Nucleus accumbens (tissue), 56 donors: ENCODE data around the gene LONRF2.

Source experiments
- DNase-seq, 56 donors: peaks; one replicate each; lab custom pipeline; 2025; lab: John Stamatoyannopoulos, UW

LONRF2 gene

DNA sequence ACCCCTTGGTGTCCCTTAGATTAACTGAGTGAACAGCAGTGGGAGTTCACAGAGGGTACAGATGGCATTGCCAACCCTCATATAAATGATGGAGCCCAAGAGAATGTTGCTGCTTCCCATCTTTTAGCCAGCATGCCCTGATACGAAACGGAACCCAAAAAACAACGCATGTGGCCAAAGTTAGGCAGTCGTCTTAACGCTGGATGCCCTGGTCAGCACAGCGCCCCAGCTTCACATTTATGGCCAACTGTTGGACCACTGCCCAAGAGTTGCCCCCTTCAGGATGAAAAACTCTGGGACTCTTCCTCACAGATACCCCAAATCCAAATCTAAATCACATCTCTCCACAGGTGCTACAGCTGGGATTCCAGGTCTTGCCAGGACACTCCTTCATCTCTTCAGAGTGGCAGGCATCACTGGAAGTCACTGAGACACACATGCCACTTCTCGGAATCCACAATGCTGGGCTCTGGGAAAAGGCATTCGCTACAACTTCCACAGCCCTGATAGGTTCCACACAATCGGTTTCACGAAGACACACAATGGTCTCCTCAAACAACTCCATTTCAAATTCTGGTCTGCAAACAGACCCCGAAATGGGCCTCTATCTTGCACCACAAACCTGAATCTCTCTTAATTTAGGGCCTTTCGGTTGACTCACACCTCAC lies 44.6 kb downstream of the LONRF2 start:
- DNase-seq: no peak

- DNase-seq: no peak
Observed at GRCh38 chr2:100276716-100277115, 45.6 kb downstream of the LONRF2 start.

DNA sequence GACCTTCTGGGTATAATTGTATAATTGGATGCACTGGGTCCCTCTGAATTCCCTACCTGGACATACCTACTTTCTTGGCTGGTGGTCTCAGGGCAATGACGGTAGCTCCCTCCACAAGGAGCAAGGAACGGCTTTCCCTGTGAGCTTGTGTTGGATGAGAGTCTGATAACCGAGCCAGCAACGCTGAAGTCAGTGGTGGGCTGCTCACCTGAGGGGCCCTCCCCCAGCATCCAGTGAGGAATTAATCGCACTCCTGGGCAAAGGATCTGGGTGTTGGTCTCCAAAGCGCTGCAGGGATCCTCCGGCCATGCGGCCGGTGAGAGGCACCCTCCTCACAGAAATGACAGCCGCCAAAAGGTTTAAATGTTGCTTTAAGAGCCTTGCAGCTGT lies 47.1 kb downstream of the LONRF2 start:
- DNase-seq: no peak

- DNase-seq: no peak
Observed at GRCh38 chr2:100274566-100275199, 47.6 kb downstream of the LONRF2 start.

DNA sequence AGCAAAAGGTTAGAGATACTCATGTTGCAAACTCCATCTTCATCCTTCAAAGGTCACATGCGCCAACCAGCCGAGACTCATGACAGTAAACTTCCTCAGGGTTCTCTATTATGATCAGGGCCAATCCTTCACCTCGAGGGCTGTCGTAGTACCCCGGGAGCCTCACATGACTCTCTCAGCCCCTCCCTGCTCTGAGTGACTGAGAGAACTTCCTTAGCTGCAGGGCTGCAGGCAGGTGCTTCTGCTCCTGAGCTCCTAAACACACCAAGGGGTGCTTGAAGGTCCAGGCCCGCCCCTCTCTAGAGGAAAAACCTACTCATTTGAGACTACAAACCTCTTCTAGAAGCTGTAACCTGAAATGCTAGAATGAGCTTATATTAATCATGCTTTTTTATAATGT lies 48.2 kb downstream of the LONRF2 start:
- DNase-seq: peak in 2 of 56 donors; percentile 27 to 29

DNA sequence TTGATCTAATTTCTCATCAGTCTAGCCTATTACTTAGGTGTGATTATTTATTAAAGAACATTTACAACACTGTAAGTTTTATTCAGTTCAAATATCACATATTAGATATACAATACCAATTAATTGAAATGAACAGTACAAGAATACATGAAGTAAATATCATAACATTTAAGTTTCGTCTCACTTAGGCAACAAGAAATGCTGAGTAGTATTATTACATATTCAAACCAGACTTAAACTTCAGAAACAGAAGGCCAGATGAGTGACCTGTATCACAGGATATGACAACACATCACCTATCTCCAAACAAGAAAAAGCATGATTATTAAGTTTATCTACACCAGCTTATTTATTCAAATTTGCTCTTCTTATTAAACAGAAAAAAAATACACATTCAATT lies 48.9 kb downstream of the LONRF2 start:
- no peak for DNase-seq

DNA sequence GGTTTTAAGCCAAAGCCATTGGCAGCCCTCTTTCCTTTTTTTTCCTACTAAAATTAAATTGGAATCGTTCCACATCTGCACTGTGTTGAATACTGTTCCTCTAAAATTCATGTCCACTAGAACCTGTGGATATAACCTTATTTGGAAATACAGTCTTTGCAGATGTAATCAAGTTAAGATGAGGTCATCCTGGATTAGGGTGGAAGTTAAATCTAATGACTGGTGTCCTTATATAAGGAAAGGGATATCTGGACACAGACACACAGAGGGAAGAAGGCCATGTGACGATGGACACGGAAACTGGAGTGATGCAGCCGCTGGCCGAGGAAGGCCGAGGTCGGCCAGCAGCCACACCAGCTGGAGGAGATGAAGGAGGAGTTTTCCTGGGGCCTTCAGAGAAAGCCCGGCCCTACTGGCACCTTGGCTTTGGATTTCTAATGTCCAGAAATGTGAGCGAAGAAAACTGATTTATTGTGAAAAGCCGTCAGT lies 49.4 kb downstream of the LONRF2 start:
- no peak for DNase-seq

DNA sequence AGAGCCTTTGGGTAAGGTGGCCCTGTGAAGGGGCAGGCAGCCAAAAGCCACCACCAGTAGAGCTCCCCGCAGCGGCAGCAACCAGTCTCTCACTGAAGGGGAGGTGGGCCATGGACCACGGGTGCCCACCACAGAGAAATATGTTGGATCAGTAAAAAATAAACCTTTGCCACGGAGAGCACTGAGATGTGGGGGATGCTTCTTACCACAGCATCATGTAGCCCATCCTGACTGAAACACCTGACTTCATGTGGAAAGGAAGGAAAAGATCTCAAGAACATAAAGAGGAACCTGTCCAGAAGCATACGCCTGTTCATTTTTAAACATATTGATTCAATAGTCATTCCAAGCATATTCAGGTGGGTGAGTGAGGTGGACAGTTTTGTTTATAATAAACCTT lies 51.1 kb downstream of the LONRF2 start:
- no peak for DNase-seq

GRCh38 chr2:100270381-100271146 lies 51.7 kb downstream of the LONRF2 start:
- DNase-seq: no peak

DNA sequence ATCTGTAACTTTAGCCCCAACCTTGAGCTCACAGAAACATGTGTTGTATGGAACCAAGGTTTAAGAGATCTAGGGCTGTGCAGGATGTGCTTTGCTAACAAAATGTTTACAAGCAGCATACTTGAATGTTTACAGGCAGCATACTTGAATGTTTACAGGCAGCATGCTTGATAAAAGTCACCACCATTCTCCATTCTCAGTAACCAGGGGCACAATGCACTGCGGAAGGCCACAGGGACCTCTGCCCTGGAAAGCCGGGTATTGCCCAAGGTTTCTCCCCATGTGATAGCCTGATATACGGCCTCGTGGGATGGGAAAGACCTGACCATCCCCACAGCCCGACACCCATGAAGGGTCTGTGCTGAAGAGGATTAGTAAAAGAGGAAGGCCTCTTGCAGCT lies 52.4 kb downstream of the LONRF2 start:
- no peak for DNase-seq

- DNase-seq: no peak
Observed at GRCh38 chr2:100268986-100269385, 53.3 kb downstream of the LONRF2 start.

DNA sequence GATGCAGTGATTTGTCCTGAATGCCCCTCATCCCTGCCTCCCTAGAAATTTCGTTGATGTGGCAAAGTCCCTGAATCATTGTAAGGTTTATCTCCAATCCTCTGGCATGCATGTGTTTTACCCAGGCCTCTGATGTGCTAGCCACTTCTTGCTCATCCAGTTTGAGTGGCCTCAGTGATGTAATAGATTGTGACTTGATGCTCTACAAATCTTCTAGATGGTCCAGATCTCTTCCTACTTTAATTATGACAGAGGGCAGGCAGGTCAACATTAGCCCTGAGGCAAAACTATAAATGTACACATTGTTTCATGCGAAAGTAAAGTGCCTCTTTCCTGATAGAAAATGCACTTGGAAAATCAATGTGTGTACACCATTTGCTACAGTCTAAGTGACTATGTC lies 54.5 kb downstream of the LONRF2 start:
- no peak for DNase-seq

DNA sequence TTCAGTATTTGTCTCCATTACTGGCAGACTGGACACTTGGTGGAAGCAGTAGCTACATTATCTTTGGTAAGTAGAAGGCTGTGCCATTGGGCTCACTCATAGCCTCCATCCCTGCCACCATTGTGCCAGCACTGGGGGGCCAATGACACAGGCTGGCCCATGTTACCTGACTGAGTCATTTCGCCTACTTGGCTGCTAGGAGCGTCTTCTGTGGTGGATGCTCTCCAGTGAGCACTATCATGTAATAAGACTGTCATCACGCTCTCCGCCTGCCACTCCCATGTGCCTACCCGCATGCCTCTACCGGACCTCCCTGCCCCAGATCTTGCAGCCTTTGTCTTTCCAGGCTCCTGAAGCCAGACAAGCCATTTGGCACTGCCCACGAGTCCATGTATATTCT lies 56.2 kb downstream of the LONRF2 start:
- no peak for DNase-seq

DNA sequence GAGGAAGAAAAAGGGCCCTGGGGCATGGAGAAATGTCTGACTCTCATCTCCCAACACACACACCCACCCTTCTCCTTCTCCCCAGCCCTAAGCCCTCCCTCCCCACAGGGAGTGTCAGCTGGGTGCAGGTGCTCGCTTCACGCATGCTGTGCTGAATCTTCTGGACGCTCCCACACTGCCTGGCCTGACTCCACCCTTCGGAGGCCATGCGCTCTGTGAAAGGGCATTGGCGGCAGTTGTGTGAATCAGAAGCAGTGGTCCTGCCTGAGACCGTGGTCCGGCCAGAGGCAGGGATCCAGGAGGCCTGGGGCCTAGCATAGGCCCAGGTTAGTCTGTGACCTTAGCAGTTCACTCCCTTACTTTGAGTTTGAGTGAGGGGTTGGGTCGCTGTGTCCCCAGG lies 57.1 kb downstream of the LONRF2 start:
- DNase-seq: no peak

DNA sequence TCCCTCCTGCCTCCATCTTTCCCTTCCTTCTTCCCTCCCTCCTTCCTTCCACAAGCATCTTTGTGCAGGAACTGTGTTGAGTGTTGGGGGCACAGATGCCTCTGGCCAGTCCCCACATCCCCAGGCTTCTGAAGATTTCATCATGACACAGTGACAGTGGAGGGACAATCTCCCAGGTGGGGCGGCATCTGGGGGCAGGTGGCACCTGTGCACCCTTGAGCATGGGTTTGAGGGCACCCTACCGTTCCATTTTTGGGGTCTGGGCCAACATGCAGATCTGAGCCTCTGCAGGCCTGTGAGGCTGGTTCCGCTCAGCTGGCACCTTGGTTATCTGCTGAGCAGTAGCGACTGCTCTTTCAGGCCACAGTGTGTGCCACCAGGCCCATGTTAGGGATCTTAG lies 57.6 kb downstream of the LONRF2 start:
- no peak for DNase-seq

DNA sequence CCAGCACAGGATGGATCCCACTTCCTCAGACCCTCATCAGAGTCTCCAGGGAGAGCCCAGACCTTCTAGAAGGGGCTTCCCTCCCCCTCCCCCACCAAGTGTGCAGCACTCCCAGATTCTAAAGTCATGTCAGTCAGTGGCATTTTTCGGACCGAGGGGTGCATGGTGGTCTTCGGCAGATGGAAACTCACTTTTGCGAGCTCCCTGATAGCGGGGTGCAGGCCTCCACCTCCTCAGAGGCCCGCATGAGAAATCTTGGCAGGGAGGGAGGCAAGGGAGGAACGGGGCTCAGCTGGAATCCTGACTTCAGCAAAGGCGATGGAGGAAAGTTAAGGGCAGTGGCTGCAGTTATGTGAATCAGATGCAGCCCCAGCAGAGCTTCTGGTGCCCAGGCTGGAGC lies 58.2 kb downstream of the LONRF2 start:
- DNase-seq: no peak

DNA sequence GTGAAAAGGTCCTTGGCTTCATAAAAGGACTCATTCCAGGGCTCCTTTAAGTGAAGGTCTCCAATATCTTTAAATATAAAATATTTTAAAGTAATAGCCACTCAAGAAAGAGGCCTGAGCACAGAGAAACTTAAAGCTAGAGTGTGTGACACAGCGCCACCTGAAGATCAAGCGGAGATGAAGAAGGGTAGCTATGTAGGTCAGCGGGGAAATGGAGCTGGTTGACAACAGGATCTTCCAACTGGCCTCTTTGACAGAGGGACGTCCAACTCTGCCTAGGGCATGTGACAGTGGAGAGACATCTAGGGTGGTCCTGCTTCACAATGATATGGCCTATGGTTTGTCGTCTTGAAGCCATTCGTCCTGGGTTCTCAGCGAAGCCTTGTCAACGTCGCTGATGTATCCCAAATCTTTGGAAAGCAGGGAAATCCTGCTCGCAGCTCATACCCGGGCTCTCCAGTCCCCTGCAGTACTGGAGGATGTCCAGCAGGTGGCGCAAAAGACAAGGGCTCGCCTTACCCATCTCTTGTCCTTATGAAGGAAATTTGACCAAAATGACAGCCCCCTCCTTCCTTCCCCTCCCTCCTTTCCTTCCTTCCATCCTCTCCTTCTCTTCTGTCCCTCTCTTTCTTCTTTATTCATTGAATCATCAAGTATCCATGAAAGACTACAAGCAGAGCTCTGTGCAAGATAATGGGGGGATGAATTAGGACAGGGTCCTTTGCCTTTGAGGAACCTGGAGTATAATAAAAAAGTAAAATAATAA lies 59.6 kb downstream of the LONRF2 start:
- DNase-seq: peak in 48 of 56 donors; percentile 4 to 81 (median 50)

DNA sequence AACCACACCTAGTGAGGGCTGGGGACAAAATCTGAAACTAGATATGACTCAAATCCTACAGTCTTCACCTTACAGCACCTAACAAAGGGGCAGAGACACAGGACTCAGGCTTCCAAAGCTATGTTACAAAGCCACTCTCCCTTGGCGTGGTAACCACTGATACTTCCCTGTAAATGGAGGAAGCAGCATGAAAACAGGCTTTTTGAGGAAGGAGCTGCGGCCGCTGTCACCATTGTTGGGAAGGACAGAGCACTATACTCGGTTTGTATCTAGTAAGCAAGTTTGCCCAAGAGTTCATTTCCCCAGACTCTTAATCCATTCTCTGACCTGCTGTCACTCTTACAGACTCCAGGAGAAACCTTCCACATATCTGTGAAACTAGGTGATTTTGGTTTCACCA lies 60.3 kb downstream of the LONRF2 start:
- DNase-seq: peak in 4 of 56 donors; percentile 9 to 32 (median 20)

DNA sequence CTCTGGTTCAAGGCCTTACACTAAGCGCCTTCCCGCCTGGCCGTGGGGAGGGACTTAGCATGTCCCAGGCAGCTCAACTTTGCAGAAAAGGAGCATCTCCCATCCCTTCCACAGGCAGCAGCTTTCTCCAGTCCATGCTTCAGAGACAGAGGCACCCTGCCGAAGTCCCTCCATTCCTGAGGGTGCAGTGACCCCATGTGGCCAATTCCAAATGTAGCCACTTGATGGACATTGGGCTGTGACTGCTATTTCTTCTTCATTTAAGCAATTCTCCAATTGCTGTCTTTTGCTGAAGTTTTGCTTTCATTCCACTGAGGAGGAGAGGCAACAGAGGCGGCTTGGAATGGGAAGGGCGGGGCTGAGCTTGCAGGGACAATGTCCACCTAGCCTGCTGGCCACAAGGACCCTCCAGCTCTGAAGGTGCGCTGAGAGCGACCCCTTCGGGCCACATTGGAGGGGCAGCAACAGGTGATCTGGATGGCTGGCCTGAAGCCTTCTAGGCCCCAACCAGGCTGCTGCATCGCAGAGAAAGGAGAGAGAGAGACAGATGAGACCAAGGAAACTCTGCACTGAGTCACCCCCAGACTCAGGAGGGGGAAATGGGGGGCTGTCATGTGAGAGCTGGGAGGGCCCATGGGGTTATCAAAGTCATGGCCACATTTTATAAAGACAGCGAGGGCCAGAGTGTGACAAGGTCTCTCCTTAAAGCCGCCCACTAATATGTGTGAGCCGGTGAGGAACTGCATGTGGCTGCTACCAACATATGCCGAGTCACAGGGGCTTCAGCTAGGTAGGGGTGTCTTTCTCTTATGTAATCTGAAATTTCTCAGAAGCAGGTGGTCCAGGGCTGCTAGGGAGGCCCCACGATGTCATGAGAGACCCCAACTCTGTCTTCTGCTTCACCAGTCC lies 61.3 kb downstream of the LONRF2 start:
- peak in 49 of 56 donors; percentile 5 to 86 (median 48) for DNase-seq

- no peak for DNase-seq
Observed at GRCh38 chr2:100259106-100259505, 63.2 kb downstream of the LONRF2 start.
